ENCODE measurements around the gene RASGEF1C.

DNA sequence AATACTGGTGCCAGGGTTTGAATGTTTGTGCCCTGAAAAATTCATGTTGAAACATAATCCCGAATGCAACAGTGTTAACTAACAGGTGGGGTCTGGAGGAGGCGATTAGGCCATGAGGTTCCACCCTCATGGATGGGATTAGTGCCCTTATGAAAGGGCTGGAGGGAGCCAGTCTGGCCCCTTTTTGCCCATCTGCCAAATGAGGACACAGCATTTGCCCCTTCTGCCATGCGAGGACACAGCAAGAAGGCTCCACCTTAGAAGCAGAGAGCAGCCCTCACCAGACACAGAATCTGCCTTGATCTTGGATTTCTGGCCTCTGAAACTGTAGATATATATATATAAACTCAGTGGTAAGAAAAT is 104.9 kb downstream of the RASGEF1C start:
- TF ChIP-seq CTBP1 (IDR thresholded peaks at IDR 0.05; ENCODE audit: borderline replicate concordance) (no peak), FOXA1 (IDR thresholded peaks at IDR 0.05) (no peak), FOXK2 (IDR thresholded peaks at IDR 0.05) (no peak), FOXM1 (IDR thresholded peaks at IDR 0.05; ENCODE audit: borderline replicate concordance) (no peak), SP1 (IDR thresholded peaks at IDR 0.05) (no peak), L3MBTL2 (conservative IDR thresholded peaks at IDR 0.05) (no peak), BHLHE40 (IDR thresholded peaks at IDR 0.05; ENCODE audit: borderline replicate concordance) (no peak), NFRKB (IDR thresholded peaks at IDR 0.05) (no peak), HDGF (IDR thresholded peaks at IDR 0.05; ENCODE audit: borderline replicate concordance) (no peak), ELF4 (IDR thresholded peaks at IDR 0.05) (no peak), SUZ12 (IDR thresholded peaks at IDR 0.05) (no peak)
- TF ChIP-seq, protein P1, sequence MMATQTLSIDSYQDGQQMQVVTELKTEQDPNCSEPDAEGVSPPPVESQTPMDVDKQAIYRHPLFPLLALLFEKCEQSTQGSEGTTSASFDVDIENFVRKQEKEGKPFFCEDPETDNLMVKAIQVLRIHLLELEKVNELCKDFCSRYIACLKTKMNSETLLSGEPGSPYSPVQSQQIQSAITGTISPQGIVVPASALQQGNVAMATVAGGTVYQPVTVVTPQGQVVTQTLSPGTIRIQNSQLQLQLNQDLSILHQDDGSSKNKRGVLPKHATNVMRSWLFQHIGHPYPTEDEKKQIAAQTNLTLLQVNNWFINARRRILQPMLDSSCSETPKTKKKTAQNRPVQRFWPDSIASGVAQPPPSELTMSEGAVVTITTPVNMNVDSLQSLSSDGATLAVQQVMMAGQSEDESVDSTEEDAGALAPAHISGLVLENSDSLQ (IDR thresholded peaks at IDR 0.05), result no peak
